RWPE2 (cell line): ENCODE measurements around the gene TEX36.
A peak's percentile ranks its signal among the peaks of the same experiment; 100 is the strongest.

Experiments used
- ATAC-seq: fragments of 200-7000 bp; cut with Tn5 transposase; 3 replicates; pipeline ENCODE4 v1.9.1; 2021; ENCODE audit warnings: low read depth
- DNase-seq: peaks from one replicate; pipeline ENCODE4 v3.0.0-alpha.2; 2020; ENCODE audit warnings: low spot score
- H3K27ac ChIP-seq: fragments of 450-650 bp; 2 replicates; pipeline ENCODE4 v1.5.1; 2017; ENCODE audit warnings: mild to moderate bottlenecking; ENCODE audit not compliant: poor library complexity, severe bottlenecking
- H3K27me3 ChIP-seq: fragments of 250-450 bp; sonication (Bioruptor Pico); 2 replicates; pipeline ENCODE4 v1.5.1; 2021; ENCODE audit warnings: mild to moderate bottlenecking, moderate library complexity; ENCODE audit not compliant: insufficient read depth, poor library complexity, severe bottlenecking
- H3K36me3 ChIP-seq: fragments of 250-450 bp; sonication (Bioruptor Pico); 2 replicates; pipeline ENCODE4 v1.5.1; 2020; ENCODE audit warnings: low read depth, mild to moderate bottlenecking, moderate library complexity
- H3K4me1 ChIP-seq: fragments of 250-450 bp; sonication (Bioruptor Pico); 2 replicates; pipeline ENCODE4 v1.5.1; 2021; ENCODE audit warnings: mild to moderate bottlenecking, moderate library complexity; ENCODE audit not compliant: insufficient read depth, poor library complexity, severe bottlenecking
- H3K4me3 ChIP-seq: fragments of 250-450 bp; sonication (Bioruptor Pico); 2 replicates; pipeline ENCODE4 v1.5.1; 2021; ENCODE audit warnings: mild to moderate bottlenecking, moderate library complexity; ENCODE audit not compliant: severe bottlenecking
- H3K9me3 ChIP-seq: fragments of 250-450 bp; sonication (Bioruptor Pico); 2 replicates; pipeline ENCODE4 v1.5.1; 2021; ENCODE audit warnings: mild to moderate bottlenecking, moderate library complexity; ENCODE audit not compliant: severe bottlenecking
- CTCF ChIP-seq: fragments of 450-650 bp; IDR thresholded peaks from one replicate; pipeline ENCODE4 v1.5.1; 2017; ENCODE audit warnings: mild to moderate bottlenecking, moderate library complexity; ENCODE audit not compliant: poor library complexity, severe bottlenecking

TEX36 gene, protein sequence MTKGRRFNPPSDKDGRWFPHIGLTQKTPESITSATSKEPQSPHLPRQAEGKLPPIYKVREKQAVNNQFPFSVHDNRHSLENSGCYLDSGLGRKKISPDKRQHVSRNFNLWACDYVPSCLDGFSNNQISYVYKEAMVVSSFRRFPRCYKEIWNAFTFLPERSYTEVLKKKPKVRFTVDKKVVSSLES

DNA sequence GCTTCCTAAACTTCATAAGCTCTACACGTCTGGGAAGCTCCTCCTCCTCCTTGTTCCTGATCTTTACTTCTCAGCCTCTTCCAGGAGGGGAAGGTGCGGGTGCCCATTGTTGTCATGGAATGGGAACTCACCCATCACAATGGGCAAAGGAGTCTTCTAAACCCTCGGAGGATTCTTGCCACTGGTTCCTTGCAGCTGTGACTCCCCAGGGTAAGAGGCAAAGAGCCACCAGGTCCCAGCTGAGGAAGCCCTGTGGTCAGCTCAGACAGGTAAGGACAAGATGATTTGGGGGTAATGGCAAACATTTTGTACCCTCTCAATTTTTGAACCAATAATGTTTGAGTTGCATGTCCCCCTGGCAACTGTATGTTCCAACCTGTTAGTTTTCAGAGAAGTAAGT is at the start of gene TEX36:
Gene TEX36 (minus strand): TSS at position 101 of the 400 bp plus-strand sequence. CDS start 174 bp downstream, outside the sequence.
- H3K9me3 ChIP-seq: no peaks in the 10 kb centered on the region
- H3K27ac ChIP-seq: no peak within 1 kb of the TSS

GRCh38 chr10:125727436-125727835 is 44.5 kb upstream of the TEX36 start:
- Histone ChIP-seq H3K4me1 (no peaks in the 10 kb centered on the region), H3K36me3 (peaks cover 100% of the 10 kb centered on the region), H3K27ac (no peak overlapping the region), H3K27me3 (no peaks in the 10 kb centered on the region), H3K9me3 (no peaks in the 10 kb centered on the region), H3K4me3 (no peak overlapping the region)
- ATAC-seq (no peak), DNase-seq (no peak)
- no peak for TF ChIP-seq CTCF

More for the DNA sequence above, at the start of gene TEX36:
- no peak for TF ChIP-seq CTCF
- no peaks in the 10 kb centered on the region for H3K4me1 ChIP-seq
- H3K36me3 ChIP-seq: no peaks in the 10 kb centered on the region
- ATAC-seq (no peak), DNase-seq (no peak)
- no peak within 1 kb of the TSS for H3K4me3 ChIP-seq
- no peaks in the 10 kb centered on the region for H3K27me3 ChIP-seq

GRCh38 chr10:125726914-125727313 is 44.0 kb upstream of the TEX36 start:
- Histone ChIP-seq H3K36me3 (peaks cover 100% of the 10 kb centered on the region), H3K27me3 (no peaks in the 10 kb centered on the region), H3K4me1 (no peaks in the 10 kb centered on the region), H3K27ac (no peak overlapping the region), H3K9me3 (no peaks in the 10 kb centered on the region), H3K4me3 (no peak overlapping the region)
- ATAC-seq (no peak), DNase-seq (no peak)
- no peak for TF ChIP-seq CTCF

GRCh38 chr10:125722811-125723210 is 39.8 kb upstream of the TEX36 start:
- H3K9me3 ChIP-seq: no peaks in the 10 kb centered on the region
- H3K27me3 ChIP-seq: no peaks in the 10 kb centered on the region
- DNase-seq: no peak
- peaks cover 71% of the 10 kb centered on the region for H3K36me3 ChIP-seq
- no peak for TF ChIP-seq CTCF
- ATAC-seq: no peak
- no peak overlapping the region for H3K4me3 ChIP-seq
- no peak overlapping the region for H3K27ac ChIP-seq
- no peaks in the 10 kb centered on the region for H3K4me1 ChIP-seq

- TF ChIP-seq CTCF: no peak
- no peak overlapping the region for H3K27ac ChIP-seq
- H3K9me3 ChIP-seq: no peaks in the 10 kb centered on the region
- H3K27me3 ChIP-seq: no peaks in the 10 kb centered on the region
- H3K4me1 ChIP-seq: no peaks in the 10 kb centered on the region
- ATAC-seq (no peak), DNase-seq (no peak)
- peaks cover 53% of the 10 kb centered on the region for H3K36me3 ChIP-seq
- peak overlapping the region; percentile 74 for H3K4me3 ChIP-seq
Measured at GRCh38 chr10:125721035-125721434, 38.1 kb upstream of the TEX36 start.
